Smooth muscle cell (in vitro differentiated cells): ENCODE measurements around the gene ERBB2. TPM values are rescaled to one million over a fixed set of nuclear protein-coding genes. Genes with fewer than 3 reads are reported as not detected.
A peak's percentile ranks its signal among the peaks of the same experiment; 100 is the strongest.

Experiments used
- DNase-seq: peaks from one replicate; lab custom pipeline; 2025; ENCODE audit not compliant: unreplicated experiment; lab: John Stamatoyannopoulos, UW
- H2AFZ ChIP-seq: fragments of 200-600 bp; sonication (generic); 2 replicates; pipeline ENCODE4 v1.6.0; 2016; ENCODE audit warnings: antibody characterized with exemption, low read depth, mild to moderate bottlenecking
- H3F3A ChIP-seq: fragments of 200-600 bp; sonication (generic); 2 replicates; pipeline ENCODE4 v1.6.0; 2017; ENCODE audit warnings: antibody characterized with exemption, low read depth
- H3K27ac ChIP-seq: fragments of 200-600 bp; sonication (generic); 2 replicates; pipeline ENCODE4 v1.5.1; 2016; ENCODE audit warnings: low read depth, mild to moderate bottlenecking
- H3K27me3 ChIP-seq: fragments of 200-600 bp; sonication (generic); 2 replicates; pipeline ENCODE4 v1.6.1; 2016; ENCODE audit warnings: low read depth, mild to moderate bottlenecking
- H3K36me3 ChIP-seq: fragments of 200-600 bp; sonication (generic); 2 replicates; pipeline ENCODE4 v1.5.1; 2016; ENCODE audit warnings: low read depth
- H3K4me1 ChIP-seq: fragments of 200-600 bp; sonication (generic); 2 replicates; pipeline ENCODE4 v1.5.1; 2016; ENCODE audit warnings: low read depth
- H3K4me2 ChIP-seq: fragments of 200-600 bp; sonication (generic); 2 replicates; pipeline ENCODE4 v1.6.0; 2016; ENCODE audit warnings: mild to moderate bottlenecking
- H3K4me3 ChIP-seq: fragments of 200-600 bp; sonication (generic); 2 replicates; pipeline ENCODE4 v1.5.1; 2016; ENCODE audit warnings: mild to moderate bottlenecking
- H3K79me2 ChIP-seq: fragments of 200-600 bp; sonication (generic); 2 replicates; pipeline ENCODE4 v1.6.0; 2016; ENCODE audit warnings: low read depth, mild to moderate bottlenecking
- H3K9ac ChIP-seq: fragments of 200-600 bp; sonication (generic); 2 replicates; pipeline ENCODE4 v1.6.0; 2016; ENCODE audit warnings: low read depth
- H3K9me3 ChIP-seq: fragments of 200-600 bp; sonication (generic); replicated peaks from 2 replicates; pipeline ENCODE4 v1.5.1; 2016; ENCODE audit warnings: low read depth
- H4K20me1 ChIP-seq: fragments of 200-600 bp; sonication (generic); 2 replicates; pipeline ENCODE4 v1.6.0; 2016; ENCODE audit warnings: low read depth
- WGBS: methylation state at CpG from one replicate; pipeline ENCODE4 v1.1.7; 2016; ENCODE audit warnings: low lambda C conversion rate; 5-methylcytosine and 5-hydroxymethylcytosine counted together
- polyA plus RNA-seq: library from polyadenylated mRNA; unstranded; fragments of >200 nt; fragmentation: Nextera tagmentation; extraction: Ambion mirVana; gene quantifications from 2 replicates; pipeline ENCODE4 v1.2.1, GENCODE V29; 2016
- total RNA-seq: library from RNA; depleted of rRNA; stranded (reverse); fragments of >200 nt; gene quantifications from 2 replicates; pipeline ENCODE4 v1.2.3, GENCODE V29; 2014
- TF ChIP-seq, protein P1 (sequence below): fragments of 200-600 bp; sonication (generic); IDR thresholded peaks from 2 replicates; pipeline ENCODE4 v1.5.1; 2017; ENCODE audit warnings: borderline replicate concordance, mild to moderate bottlenecking, antibody characterized with exemption; ENCODE audit not compliant: insufficient read depth, poor library complexity, severe bottlenecking

The ERBB2 gene
- total and polyA plus RNA-seq, 2 experiments from 2014 or later = 49.4 to 53.6 TPM

GRCh38 chr17:39736319-39737165, 36.7 kb downstream of the ERBB2 start:
- Histone ChIP-seq H3K27ac (no peak overlapping the region), H3K27me3 (peaks cover 48% of the 10 kb centered on the region), H3K4me1 (peaks cover 16% of the 10 kb centered on the region), H3K4me3 (peak overlapping the region; percentile 16), H3K79me2 (no peaks in the 10 kb centered on the region), H3K4me2 (no peak overlapping the region), H3K36me3 (no peaks in the 10 kb centered on the region), H4K20me1 (no peaks in the 10 kb centered on the region), H3K9ac (no peak overlapping the region), H3F3A (no peaks in the 10 kb centered on the region), H3K9me3 (no peaks in the 10 kb centered on the region), H2AFZ (no peak overlapping the region)
- no peak for DNase-seq
- TF ChIP-seq, protein P1, sequence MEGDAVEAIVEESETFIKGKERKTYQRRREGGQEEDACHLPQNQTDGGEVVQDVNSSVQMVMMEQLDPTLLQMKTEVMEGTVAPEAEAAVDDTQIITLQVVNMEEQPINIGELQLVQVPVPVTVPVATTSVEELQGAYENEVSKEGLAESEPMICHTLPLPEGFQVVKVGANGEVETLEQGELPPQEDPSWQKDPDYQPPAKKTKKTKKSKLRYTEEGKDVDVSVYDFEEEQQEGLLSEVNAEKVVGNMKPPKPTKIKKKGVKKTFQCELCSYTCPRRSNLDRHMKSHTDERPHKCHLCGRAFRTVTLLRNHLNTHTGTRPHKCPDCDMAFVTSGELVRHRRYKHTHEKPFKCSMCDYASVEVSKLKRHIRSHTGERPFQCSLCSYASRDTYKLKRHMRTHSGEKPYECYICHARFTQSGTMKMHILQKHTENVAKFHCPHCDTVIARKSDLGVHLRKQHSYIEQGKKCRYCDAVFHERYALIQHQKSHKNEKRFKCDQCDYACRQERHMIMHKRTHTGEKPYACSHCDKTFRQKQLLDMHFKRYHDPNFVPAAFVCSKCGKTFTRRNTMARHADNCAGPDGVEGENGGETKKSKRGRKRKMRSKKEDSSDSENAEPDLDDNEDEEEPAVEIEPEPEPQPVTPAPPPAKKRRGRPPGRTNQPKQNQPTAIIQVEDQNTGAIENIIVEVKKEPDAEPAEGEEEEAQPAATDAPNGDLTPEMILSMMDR = no peak
- WGBS = 78% methylated on average over 10 of the region's 10 CpGs

DNA sequence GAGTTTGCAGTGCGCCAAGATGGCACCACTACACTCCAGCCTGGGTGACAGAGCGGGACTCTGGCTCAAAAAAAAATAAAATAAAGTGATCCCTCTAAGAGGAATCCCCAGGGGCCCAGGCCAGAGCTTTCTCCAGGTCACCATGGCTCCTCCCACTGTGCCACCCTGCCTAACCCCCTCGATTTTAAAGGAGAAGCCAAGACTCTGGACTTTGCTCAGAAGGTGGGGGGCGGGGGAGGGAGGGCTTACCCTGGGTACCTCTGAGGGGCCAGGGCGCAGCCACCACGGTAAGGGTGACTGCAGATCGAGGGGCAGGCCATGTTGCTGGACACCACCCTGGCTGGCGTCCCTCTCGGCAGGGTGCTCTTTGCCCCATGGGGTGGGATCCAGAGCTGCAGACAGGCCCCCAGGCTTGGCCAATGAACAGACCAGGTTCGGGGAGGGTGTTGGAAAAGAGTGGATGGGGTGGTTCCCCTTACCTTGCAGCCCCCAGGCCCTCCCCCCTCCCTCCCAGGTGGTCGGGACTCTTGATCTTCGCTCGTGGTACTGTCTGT, 37.4 kb downstream of the ERBB2 start:
- H3F3A ChIP-seq = no peaks in the 10 kb centered on the region
- H3K27me3 ChIP-seq = peaks cover 48% of the 10 kb centered on the region
- no peaks in the 10 kb centered on the region for H4K20me1 ChIP-seq
- 77% methylated on average over 12 of the region's 13 CpGs for WGBS
- H3K9me3 ChIP-seq = no peaks in the 10 kb centered on the region
- peak overlapping the region; percentile 63 for H3K4me3 ChIP-seq
- no peak overlapping the region for H3K4me2 ChIP-seq
- no peak for DNase-seq
- H2AFZ ChIP-seq = no peak overlapping the region
- H3K9ac ChIP-seq = no peak overlapping the region
- TF ChIP-seq, protein P1 = no peak
- H3K4me1 ChIP-seq = peaks cover 16% of the 10 kb centered on the region
- H3K27ac ChIP-seq = no peak overlapping the region
- H3K36me3 ChIP-seq = no peaks in the 10 kb centered on the region
- H3K79me2 ChIP-seq = no peaks in the 10 kb centered on the region

DNA sequence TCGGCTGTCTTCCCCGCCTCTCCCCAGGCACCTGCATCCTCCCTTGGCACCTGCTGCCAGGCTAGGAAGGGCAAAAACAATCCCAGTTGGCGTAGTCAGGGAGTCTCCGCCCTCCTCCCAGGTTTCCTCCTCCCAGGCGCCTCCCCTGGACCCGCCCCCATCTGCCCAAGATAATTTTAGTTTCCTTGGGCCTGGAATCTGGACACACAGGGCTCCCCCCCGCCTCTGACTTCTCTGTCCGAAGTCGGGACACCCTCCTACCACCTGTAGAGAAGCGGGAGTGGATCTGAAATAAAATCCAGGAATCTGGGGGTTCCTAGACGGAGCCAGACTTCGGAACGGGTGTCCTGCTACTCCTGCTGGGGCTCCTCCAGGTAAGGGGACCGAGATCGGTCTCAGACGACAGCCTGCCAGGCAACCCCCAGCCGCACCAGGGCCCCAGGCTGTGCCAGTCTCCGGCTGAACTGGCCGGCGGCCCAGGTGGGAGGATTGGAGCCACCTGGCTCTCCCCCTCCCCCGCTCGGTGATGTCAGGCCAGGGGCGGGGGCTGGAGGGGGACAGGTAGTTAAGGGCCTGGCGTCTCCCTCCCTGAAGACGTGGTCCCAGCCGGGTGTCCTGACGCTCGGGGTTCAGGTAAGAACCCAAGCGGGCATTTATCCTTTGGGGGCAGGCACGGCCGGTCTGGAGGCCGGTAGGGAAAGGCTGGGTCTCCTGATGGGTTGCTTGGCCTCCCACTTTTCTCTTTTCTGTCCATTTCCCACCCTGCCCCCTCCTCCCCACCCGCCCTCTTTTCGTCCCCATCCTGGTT, 38.1 kb downstream of the ERBB2 start, which contains the start of gene GRB7:
GRB7 (plus strand) TSS at position 179 of the 808 bp plus-strand sequence. CDS start 4,364 bp downstream, outside the sequence.
- H3K4me2 ChIP-seq = peak within 1 kb of the TSS; percentile 87
- H3K36me3 ChIP-seq = no peaks in the 10 kb centered on the region
- TF ChIP-seq, protein P1 = no peak
- no peaks in the 10 kb centered on the region for H4K20me1 ChIP-seq
- peak within 1 kb of the TSS; percentile 63 for H3K4me3 ChIP-seq
- H2AFZ ChIP-seq = peak within 1 kb of the TSS; percentile 62
- WGBS = 5% methylated on average over 32 of the region's 34 CpGs
- H3K9ac ChIP-seq = no peak within 1 kb of the TSS
- no peaks in the 10 kb centered on the region for H3K9me3 ChIP-seq
- no peak for DNase-seq
- no peaks in the 10 kb centered on the region for H3F3A ChIP-seq
- H3K79me2 ChIP-seq = no peaks in the 10 kb centered on the region
- H3K27me3 ChIP-seq = peaks cover 48% of the 10 kb centered on the region
- peaks cover 16% of the 10 kb centered on the region for H3K4me1 ChIP-seq
- peak within 1 kb of the TSS; percentile 57 for H3K27ac ChIP-seq
